DMS53 treated with DMSO at 0.1 percent for 48 hours (cell line): ENCODE measurements around the gene GRN.
A peak's percentile ranks its signal among the peaks of the same experiment; 100 is the strongest.
"Not testable (repeated sequence)": the region's sequence is repeated elsewhere in the genome, so short reads cannot be mapped to it uniquely, and the experiment has no call there.

Source experiments
- DNase-seq: peaks from one replicate; lab custom pipeline; 2025; ENCODE audit not compliant: unreplicated experiment; lab: John Stamatoyannopoulos, UW

GRN gene

GRCh38 chr17:44381810-44382305, 36.8 kb downstream of the GRN start:
- no peak for DNase-seq

DNA sequence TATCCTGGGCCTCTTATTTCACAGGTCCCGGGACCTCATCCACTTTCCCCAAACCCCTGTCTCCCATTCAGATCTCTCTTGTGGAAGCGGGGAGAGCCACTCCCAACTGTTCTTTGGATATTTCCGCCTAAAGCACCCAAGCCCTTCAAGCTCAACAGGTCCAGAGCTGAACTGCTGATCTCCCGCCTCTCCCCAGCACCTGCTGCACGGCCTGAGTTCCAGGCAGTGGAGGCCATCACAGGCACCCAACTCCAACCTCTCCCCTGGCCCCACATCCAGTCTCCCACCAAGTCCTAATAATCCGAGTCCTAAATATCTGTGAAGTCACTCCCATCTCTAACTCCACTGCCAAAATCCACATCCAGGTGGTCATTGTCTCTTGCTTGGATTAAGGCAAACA, 37.8 kb downstream of the GRN start:
- no peak for DNase-seq

DNA sequence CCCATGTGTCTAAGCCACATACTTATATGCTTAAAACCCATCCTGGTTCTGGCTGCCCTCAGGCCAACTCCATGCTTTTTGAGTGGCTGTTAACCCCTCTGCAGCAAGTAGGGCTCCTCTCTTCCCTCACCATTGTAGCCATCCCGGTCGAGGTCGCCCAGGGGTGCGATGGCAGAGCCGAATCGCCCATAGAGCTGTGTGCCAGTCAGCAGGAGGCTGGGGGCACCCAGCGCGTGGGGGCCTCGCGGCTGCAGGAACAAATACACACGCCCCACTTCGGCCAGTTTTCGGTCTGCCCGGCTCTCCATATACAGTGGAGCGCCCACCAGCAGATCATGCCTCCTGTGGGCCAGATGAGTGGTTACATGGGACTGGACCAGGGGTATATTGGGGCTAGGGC, 38.3 kb downstream of the GRN start:
- DNase-seq: no peak

GRCh38 chr17:44383861-44384260, 38.8 kb downstream of the GRN start:
- DNase-seq: no peak

- DNase-seq: no peak
These were observed 39.2 kb downstream of the GRN start for GRCh38 chr17:44384281-44384822.

- no peak for DNase-seq
These were observed 39.8 kb downstream of the GRN start for GRCh38 chr17:44384823-44385286.

GRCh38 chr17:44385287-44386181, 40.4 kb downstream of the GRN start:
- DNase-seq: peak; percentile 35

DNA sequence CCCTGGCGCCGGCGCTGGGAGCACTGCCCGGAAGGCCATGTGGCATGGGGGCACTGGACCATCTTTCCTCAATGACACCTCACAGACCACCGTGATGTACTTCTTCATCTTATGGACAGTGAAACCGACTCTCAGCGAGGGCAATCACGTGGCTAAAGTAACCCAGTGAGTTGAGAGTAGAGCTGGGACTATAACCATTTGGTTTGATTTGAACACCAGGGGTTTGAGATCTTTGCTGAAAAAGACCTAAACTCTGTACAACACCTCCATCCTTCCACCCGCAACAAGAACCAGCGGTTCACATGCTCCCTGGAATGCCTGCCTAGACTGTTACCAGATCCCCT, 41.1 kb downstream of the GRN start:
- DNase-seq: no peak

DNA sequence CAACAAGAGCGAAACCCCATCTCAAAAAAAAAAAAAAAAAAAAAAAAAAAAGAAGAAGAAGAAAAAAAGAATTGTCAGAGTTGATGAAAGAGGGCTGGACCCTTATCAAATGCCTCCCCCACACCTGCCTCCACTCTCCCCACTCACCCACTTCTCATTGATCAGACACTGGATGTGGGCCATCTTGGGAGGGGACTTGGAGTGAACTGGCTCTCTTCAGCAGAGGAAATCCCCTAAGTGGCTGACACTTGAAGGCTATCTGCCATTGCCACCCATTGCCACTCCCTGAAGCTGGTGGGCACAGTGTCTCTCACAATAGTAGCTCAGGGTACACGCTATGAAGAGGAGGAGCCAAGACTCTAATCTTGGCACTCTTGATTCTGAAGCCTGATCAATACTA, 42.7 kb downstream of the GRN start:
- DNase-seq: no peak

GRCh38 chr17:44389281-44389680, 44.2 kb downstream of the GRN start, which contains the start of gene ITGA2B:
ITGA2B (minus strand) TSS chr17:44389649; CDS start chr17:44389473, 176 bp downstream.
- no peak for DNase-seq

- no peak for DNase-seq
These were observed 44.7 kb downstream of the GRN start for GRCh38 chr17:44389723-44390202.

DNA sequence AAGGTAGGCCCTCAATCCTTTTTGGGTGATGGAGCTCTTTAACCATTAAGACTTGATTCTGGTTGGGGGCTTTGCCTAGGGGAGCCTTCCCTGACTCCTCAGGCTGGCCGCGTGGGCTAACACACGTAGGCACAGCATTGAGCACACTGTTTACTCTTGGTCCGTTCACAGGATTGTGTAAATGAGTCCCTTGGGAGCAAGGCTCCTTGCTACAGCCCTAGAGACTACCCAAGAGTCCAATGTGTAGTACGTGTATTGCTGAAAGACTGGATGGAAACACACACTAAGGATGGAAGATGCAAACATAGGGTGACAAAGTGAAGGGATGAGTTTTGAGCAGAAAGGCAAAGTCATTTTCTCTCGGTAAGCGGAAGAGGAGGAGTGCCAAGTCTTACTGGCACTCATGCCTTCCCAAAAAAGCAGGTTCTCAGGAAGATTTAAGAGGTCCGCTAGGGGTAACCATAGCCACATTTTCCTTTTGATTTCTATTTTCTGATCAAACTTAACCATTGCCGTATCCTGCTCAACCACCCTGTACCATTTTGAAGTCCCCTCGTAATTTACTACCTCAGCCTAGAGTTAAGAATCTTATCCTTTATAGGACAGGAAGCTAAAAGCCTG, 45.3 kb downstream of the GRN start:
- DNase-seq: no peak

- not testable (repeated sequence) for DNase-seq
These were observed 49.0 kb downstream of the GRN start for GRCh38 chr17:44394112-44394511.

- DNase-seq: no peak
These were observed 49.7 kb downstream of the GRN start for GRCh38 chr17:44394833-44395232.

- DNase-seq: no peak
These were observed 51.8 kb downstream of the GRN start for GRCh38 chr17:44396946-44397345.

- DNase-seq: no peak
These were observed 52.7 kb downstream of the GRN start for GRCh38 chr17:44397479-44398440.

- DNase-seq: no peak
These were observed 53.9 kb downstream of the GRN start for GRCh38 chr17:44398692-44399691.

GRCh38 chr17:44400226-44400847, 55.2 kb downstream of the GRN start:
- DNase-seq: no peak
